ENCODE results near the gene ATP2A3.

ATP2A3 gene

GRCh38 chr17:4003131-4003500, 38.9 kb upstream of the ATP2A3 start:
- TF ChIP-seq GATA2 (IDR thresholded peaks at IDR 0.05; ENCODE audit: low read depth, low read length) (no peak), GATA3 (IDR thresholded peaks at IDR 0.05; ENCODE audit: low read depth, low read length) (no peak)

- TF ChIP-seq GATA2 (IDR thresholded peaks at IDR 0.05; ENCODE audit: low read depth, low read length) (no peak), GATA3 (IDR thresholded peaks at IDR 0.05; ENCODE audit: low read depth, low read length) (no peak)
These were observed 36.9 kb upstream of the ATP2A3 start for GRCh38 chr17:4001048-4001590.

- TF ChIP-seq GATA3 (IDR thresholded peaks at IDR 0.05; ENCODE audit: low read depth, low read length) (no peak), GATA2 (IDR thresholded peaks at IDR 0.05; ENCODE audit: low read depth, low read length) (no peak)
These were observed 34.2 kb upstream of the ATP2A3 start for GRCh38 chr17:3998436-3998835.

GRCh38 chr17:3995067-3995466, 30.8 kb upstream of the ATP2A3 start:
- no peak for TF ChIP-seq GATA2 (IDR thresholded peaks at IDR 0.05; ENCODE audit: low read depth, low read length)
- no peak for TF ChIP-seq GATA3 (IDR thresholded peaks at IDR 0.05; ENCODE audit: low read depth, low read length)

- no peak for TF ChIP-seq GATA2 (IDR thresholded peaks at IDR 0.05; ENCODE audit: low read depth, low read length)
- no peak for TF ChIP-seq GATA3 (IDR thresholded peaks at IDR 0.05; ENCODE audit: low read depth, low read length)
These were observed 30.0 kb upstream of the ATP2A3 start for GRCh38 chr17:3994221-3994576.

GRCh38 chr17:3993493-3994220, 29.4 kb upstream of the ATP2A3 start:
- TF ChIP-seq GATA3 (IDR thresholded peaks at IDR 0.05; ENCODE audit: low read depth, low read length) (no peak), GATA2 (IDR thresholded peaks at IDR 0.05; ENCODE audit: low read depth, low read length) (no peak)

GRCh38 chr17:3992370-3992769, 28.1 kb upstream of the ATP2A3 start:
- TF ChIP-seq GATA2 (IDR thresholded peaks at IDR 0.05; ENCODE audit: low read depth, low read length) (no peak), GATA3 (IDR thresholded peaks at IDR 0.05; ENCODE audit: low read depth, low read length) (no peak)

- TF ChIP-seq GATA3 (IDR thresholded peaks at IDR 0.05; ENCODE audit: low read depth, low read length) = no peak
- no peak for TF ChIP-seq GATA2 (IDR thresholded peaks at IDR 0.05; ENCODE audit: low read depth, low read length)
These were observed 26.3 kb upstream of the ATP2A3 start for GRCh38 chr17:3990386-3991127.

- TF ChIP-seq GATA2 (IDR thresholded peaks at IDR 0.05; ENCODE audit: low read depth, low read length) = no peak
- TF ChIP-seq GATA3 (IDR thresholded peaks at IDR 0.05; ENCODE audit: low read depth, low read length) = no peak
These were observed 25.0 kb upstream of the ATP2A3 start for GRCh38 chr17:3989041-3989886.

- TF ChIP-seq GATA2 (IDR thresholded peaks at IDR 0.05; ENCODE audit: low read depth, low read length) (no peak), GATA3 (IDR thresholded peaks at IDR 0.05; ENCODE audit: low read depth, low read length) (no peak)
These were observed 24.2 kb upstream of the ATP2A3 start for GRCh38 chr17:3988297-3989040.

- TF ChIP-seq GATA3 (IDR thresholded peaks at IDR 0.05; ENCODE audit: low read depth, low read length) (no peak), GATA2 (IDR thresholded peaks at IDR 0.05; ENCODE audit: low read depth, low read length) (no peak)
These were observed 22.7 kb upstream of the ATP2A3 start for GRCh38 chr17:3986939-3987335.

GRCh38 chr17:3986270-3986938, 22.2 kb upstream of the ATP2A3 start:
- no peak for TF ChIP-seq GATA3 (IDR thresholded peaks at IDR 0.05; ENCODE audit: low read depth, low read length)

- TF ChIP-seq GATA2 (IDR thresholded peaks at IDR 0.05; ENCODE audit: low read depth, low read length) = no peak
- no peak for TF ChIP-seq GATA3 (IDR thresholded peaks at IDR 0.05; ENCODE audit: low read depth, low read length)
These were observed 21.6 kb upstream of the ATP2A3 start for GRCh38 chr17:3985846-3986245.
